ENCODE measurements around the gene CTLA4.
"Not testable (repeated sequence)": the region's sequence is repeated elsewhere in the genome, so short reads cannot be mapped to it uniquely, and the experiment has no call there.

Gene CTLA4

DNA sequence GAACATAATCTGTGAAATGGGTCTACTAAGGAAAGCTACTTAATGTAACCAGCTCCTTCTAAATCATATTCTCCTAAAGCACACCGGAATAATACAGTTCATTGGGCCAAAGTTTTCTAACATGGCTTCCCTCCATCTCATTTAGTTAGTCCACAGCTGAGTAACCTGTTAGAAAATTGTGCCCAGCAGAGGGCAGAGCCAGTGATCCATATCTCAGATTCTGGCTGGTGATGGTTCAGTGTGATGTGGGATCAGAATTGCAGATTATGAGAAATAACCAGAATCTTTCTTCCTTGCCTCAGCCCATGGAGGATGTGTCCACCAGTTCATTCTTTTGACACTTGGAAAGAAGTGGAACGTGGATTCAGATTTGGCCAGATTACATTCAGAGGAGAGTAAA, 9.4 kb upstream of the CTLA4 start:
- no peak for DNase-seq (ENCODE audit: low spot score)

DNA sequence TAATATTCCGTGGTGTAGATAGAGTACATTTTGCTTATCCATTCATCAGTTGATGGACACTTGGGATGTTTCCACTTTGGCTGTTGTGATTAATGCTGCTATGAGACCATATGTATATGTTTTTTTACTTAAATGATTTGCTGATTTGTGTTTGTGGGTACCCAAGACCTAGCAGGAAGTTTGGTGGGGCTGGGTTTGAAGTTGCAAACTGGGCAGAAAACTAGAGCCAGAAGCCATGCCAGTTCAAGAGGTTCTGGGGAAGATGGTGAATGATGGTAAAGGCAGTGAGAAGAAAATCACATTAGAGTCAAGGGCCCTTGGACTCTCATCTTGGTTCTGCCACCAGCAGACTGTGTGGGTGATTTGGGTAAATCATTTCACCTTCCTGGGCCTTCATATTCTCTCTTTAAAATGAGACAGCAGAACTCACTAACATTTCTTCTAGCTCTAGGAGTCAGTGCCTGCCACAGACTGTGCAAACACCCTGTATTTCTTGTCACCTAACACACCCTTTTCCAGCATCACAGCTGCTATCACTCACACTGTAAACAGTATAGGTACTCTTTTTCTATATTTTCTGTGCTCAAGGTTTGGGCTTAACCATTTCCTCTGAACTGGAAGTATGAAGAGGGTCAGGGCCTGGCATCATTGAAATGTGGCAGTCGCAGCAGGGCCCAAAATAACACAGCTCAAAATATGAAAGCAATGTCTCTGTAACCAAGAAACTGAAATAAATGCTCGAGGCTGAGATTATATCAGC, 8.4 kb upstream of the CTLA4 start:
- DNase-seq (ENCODE audit: low spot score): no peak

- DNase-seq (ENCODE audit: low spot score): no peak
Measured at GRCh38 chr2:203861197-203861596, 6.4 kb upstream of the CTLA4 start.

GRCh38 chr2:203861607-203862006, 6.0 kb upstream of the CTLA4 start:
- no peak for DNase-seq (ENCODE audit: low spot score)

GRCh38 chr2:203869223-203870042, 1.9 kb downstream of the CTLA4 start:
- no peak for DNase-seq (ENCODE audit: low spot score)

GRCh38 chr2:203870481-203870880, 2.9 kb downstream of the CTLA4 start:
- no peak for DNase-seq (ENCODE audit: low spot score)

- DNase-seq (ENCODE audit: low spot score): no peak
Measured at GRCh38 chr2:203870941-203871340, 3.4 kb downstream of the CTLA4 start.

DNA sequence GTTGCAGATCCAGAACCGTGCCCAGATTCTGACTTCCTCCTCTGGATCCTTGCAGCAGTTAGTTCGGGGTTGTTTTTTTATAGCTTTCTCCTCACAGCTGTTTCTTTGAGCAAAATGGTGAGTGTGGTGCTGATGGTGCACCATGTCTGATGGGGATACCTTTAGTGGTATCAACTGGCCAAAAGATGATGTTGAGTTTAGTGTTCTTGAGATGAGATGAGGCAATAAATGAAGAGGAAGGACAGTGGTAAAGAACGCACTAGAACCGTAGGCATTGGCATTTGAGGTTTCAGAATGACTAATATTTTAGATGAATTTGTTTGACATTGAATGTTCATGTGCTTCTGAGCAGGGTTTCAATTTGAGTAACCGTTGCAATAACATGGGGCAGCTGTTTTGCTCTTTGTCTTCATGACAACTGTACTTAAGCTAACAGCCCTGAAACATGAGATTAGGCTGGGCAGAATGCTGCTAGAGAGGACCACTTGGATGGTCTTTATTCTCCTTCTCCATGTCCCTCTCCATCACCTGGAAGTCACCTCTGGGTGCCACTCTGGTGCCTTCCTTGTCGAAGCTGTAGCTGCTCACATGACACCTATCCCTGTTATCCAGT, 3.9 kb downstream of the CTLA4 start:
- DNase-seq (ENCODE audit: low spot score): no peak

DNA sequence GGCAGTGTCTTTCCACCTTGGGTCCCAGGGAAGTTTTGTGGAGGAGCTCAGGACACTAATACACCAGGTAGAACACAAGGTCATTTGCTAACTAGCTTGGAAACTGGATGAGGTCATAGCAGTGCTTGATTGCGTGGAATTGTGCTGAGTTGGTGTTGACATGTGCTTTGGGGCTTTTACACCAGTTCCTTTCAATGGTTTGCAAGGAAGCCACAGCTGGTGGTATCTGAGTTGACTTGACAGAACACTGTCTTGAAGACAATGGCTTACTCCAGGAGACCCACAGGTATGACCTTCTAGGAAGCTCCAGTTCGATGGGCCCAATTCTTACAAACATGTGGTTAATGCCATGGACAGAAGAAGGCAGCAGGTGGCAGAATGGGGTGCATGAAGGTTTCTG, 5.9 kb downstream of the CTLA4 start:
- no peak for DNase-seq (ENCODE audit: low spot score)

DNA sequence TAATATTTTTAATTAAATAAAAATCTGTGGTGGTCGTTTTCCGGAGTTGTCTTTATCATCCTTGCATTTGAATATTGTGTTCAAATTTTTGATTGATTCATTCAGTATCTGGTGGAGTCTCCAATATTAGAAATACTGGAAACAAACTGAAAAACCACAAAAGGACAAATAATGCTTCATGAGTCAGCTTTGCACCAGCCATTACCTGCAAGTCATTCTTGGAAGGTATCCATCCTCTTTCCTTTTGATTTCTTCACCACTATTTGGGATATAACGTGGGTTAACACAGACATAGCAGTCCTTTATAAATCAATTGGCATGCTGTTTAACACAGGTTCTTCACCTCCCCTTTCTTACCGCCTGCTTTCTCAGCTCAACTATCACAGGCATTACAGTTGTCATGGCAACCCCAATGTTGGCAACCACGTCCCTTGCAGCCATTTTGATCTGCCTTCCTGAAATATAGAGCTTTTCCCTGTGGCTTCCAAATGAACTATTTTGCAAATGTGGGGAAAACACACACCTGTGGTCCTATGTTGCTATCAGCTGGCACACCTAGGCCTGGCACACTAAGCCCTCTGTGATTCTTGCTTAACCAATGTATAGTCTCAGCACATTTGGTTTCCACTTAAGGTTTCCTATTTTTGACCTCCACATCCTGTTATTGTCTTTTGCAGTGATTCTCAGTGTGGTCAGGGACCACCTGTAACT, 6.5 kb downstream of the CTLA4 start:
- peak; percentile 50 for DNase-seq (ENCODE audit: low spot score)

DNA sequence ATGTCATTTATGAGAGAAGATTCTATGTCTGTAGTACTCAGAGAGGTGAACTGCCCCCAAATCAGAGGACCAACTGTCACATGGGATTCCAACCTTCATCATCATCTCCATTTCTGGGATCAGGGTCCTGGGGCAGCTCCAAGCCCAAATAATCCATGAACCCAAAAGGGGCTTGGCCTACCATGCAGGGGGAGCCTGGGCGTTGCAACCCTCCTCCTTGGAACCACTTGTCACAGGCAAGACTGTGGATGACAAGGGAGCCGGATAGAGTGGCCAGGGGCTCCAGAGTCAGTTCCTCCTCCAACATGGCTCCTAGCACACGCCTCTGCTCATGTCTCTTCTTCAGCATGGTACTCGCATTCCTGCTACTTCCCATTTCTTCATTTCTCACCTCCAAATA, 7.9 kb downstream of the CTLA4 start:
- DNase-seq (ENCODE audit: low spot score): no peak

GRCh38 chr2:203876328-203876727, 8.8 kb downstream of the CTLA4 start:
- DNase-seq (ENCODE audit: low spot score): no peak

DNA sequence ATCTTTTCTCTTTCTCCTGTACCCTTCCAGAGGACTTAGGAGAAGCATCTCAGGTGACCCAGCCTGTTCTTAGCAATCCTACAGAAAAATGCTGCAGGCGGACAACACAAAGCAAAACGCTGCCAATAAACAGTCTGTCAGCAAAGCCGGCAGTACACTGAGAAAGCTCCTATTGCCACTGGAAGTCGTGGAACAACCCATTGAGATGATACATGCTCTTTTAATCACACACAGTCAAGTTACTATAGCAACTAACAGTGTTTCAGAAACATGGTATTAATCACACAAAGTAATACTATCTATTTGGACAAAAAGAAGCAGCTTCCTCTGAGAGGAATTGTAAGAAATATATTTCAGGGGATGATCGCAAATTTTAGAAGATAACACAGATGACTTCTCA, 10.5 kb downstream of the CTLA4 start:
- no peak for DNase-seq (ENCODE audit: low spot score)

- DNase-seq (ENCODE audit: low spot score): no peak
Measured at GRCh38 chr2:203880557-203881125, 13.1 kb downstream of the CTLA4 start.

GRCh38 chr2:203881185-203881584, 13.6 kb downstream of the CTLA4 start:
- not testable (repeated sequence) for DNase-seq (ENCODE audit: low spot score)

DNA sequence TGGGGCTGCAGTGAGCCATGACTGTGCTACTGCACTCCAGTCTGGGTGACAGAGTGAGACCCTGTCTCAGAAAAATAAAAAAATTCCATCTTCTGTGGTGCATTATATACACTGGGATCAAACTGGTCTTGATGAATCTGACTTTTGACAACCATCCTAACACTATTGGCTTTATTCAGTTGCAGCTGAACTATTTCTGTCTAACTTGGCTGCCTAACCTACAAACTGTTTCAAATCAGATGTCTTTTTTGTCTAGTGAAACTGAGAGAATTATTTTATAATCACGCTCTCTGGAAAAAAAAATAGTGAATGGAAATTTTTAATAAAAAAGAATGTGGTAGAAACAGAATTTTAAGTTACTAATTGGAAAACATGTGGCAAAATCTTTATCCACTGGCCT, 15.0 kb downstream of the CTLA4 start:
- DNase-seq (ENCODE audit: low spot score): no peak

DNA sequence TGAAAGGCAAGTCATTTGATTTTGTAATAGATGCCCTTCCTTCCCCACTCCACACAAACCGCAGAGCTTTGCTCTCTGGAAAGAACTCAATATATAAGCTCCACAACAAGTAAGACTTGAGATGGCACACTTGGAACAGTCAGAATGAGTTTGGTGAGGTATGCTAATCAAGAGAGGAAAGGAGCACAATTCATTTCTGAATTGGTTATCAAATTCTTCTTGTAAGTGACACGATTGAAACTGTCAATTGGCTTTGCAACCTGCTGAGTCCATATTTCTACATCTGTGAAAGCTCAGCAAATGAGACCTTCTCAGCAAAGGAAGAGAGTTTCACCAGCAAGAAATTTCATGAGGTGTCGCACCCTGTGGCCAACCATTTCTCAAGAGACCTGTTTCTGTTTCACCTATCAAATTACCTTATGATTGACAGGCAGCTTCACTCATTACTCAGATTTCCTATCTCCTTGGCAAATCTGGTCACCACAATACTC, 19.1 kb downstream of the CTLA4 start:
- no peak for DNase-seq (ENCODE audit: low spot score)

DNA sequence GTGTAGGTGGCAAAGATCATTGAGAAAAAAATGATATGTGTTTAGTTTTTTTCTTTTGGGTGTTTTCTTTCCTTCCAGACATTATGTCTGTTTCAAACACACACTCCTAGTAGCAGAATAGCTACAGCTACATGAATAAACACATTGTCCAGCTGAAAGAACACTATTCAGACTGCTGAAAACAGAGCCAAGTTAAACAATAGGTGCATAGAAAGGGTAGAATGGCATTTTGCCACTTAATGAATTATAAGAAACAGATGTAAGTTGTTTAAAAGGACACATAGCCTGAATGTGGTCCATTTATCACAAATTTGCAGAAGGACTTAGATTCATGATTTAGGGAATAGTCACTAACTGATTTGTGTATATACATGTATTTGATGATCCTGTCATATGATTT, 20.1 kb downstream of the CTLA4 start:
- DNase-seq (ENCODE audit: low spot score): no peak

DNA sequence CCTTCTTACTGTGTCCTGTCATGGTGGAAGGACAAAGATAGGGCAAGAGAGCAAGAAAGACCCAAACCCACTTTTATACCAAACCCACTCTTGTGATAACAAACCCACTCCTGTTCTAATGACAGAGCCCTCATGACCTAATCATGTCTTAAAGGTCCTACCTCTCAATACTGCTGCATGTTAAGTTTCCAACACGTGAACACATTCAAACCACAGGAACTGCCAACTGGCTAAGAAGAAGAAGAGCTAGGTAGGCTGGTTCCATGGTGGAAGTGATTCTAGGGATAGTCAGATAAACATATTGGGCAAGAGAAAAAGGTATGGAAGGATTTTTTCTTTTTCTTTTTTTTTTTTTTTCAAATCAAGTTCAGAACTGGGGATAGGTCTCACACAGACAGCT, 22.0 kb downstream of the CTLA4 start:
- DNase-seq (ENCODE audit: low spot score): no peak

DNA sequence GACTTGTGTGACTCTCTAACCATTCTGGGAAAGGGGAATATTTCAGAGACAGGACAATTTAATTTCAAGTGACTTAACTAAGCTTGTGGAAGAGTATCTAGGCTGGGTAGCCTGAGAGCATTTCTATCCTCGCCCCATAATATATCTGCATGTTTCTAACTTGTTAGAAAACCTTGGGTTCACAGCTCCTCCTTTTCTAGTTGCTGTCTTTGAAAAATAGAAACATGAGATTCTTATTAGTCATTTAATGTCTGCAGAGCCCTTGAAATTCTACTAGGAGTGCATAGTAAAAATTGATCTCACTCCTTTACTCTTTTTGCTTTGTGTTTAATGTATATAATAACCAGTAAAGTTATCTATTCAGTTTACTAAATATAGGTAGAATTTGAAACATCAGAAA, 22.4 kb downstream of the CTLA4 start:
- no peak for DNase-seq (ENCODE audit: low spot score)

DNA sequence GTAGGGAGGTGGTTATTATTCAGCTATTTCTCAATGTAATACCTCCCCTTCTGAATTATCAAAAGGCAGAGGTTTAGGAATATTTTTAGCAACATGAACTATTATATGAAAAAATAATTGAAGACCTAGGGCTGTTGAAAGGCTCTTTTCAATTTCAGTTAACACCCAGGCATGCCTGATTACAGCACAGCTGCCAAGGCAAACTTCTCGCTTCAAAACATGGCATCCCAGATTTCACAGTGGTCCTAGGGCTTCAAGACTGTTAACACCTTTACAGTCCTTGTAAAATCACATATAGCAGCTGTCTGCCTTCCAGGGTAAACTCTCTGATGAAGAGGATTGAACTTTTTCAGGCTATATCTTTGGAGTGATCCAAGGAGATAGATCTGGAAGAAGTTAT, 23.2 kb downstream of the CTLA4 start:
- no peak for DNase-seq (ENCODE audit: low spot score)

GRCh38 chr2:203891474-203891873, 23.9 kb downstream of the CTLA4 start:
- DNase-seq (ENCODE audit: low spot score): no peak

Data from iPS-NIHi11 (cell line).